GM19438 (cell line): Measurements from ENCODE around the gene MYO1G.
A peak's percentile ranks its signal among the peaks of the same experiment; 100 is the strongest.

Experiments
- ATAC-seq: cut with Tn5 transposase; IDR thresholded peaks from one replicate; pipeline ENCODE4 v1.9.1; 2021; ENCODE audit warnings: low read depth; ENCODE audit not compliant: unreplicated experiment

Gene MYO1G

GRCh38 chr7:44981035-44981706 lies 2.4 kb upstream of the MYO1G start:
- peak; percentile 1 for ATAC-seq

- peak; percentile 45 for ATAC-seq
Observed at GRCh38 chr7:44980393-44981034, 1.7 kb upstream of the MYO1G start.

GRCh38 chr7:44979481-44980392 lies 922 bp upstream of the MYO1G start:
- no peak for ATAC-seq

GRCh38 chr7:44977959-44978335 lies 868 bp downstream of the MYO1G start:
- no peak for ATAC-seq

- no peak for ATAC-seq
Observed at GRCh38 chr7:44977304-44977958, 1.4 kb downstream of the MYO1G start.

GRCh38 chr7:44976746-44977196 lies 2.0 kb downstream of the MYO1G start:
- ATAC-seq, result no peak

- no peak for ATAC-seq
Observed at GRCh38 chr7:44976040-44976745, 2.6 kb downstream of the MYO1G start.

- no peak for ATAC-seq
Observed at GRCh38 chr7:44975331-44976039, 3.3 kb downstream of the MYO1G start.

- no peak for ATAC-seq
Observed at GRCh38 chr7:44974549-44974948, 4.3 kb downstream of the MYO1G start.

- no peak for ATAC-seq
Observed at GRCh38 chr7:44973610-44974401, 5.0 kb downstream of the MYO1G start.

GRCh38 chr7:44972562-44972961 lies 6.3 kb downstream of the MYO1G start:
- no peak for ATAC-seq

- no peak for ATAC-seq
Observed at GRCh38 chr7:44971902-44972441, 6.8 kb downstream of the MYO1G start.

GRCh38 chr7:44971188-44971901 lies 7.5 kb downstream of the MYO1G start:
- no peak for ATAC-seq

- no peak for ATAC-seq
Observed at GRCh38 chr7:44970523-44971051, 8.2 kb downstream of the MYO1G start.

GRCh38 chr7:44969701-44970522 lies 8.9 kb downstream of the MYO1G start:
- no peak for ATAC-seq

GRCh38 chr7:44969049-44969700 lies 9.6 kb downstream of the MYO1G start:
- no peak for ATAC-seq
